Neuronal stem cell (in vitro differentiated cells): Measurements from ENCODE around the gene PLXDC1.

Experiments used
- DNase-seq: peaks from one replicate; pipeline ENCODE4 v3.0.0-alpha.2; 2013; ENCODE audit warnings: low spot score
- H2AFZ ChIP-seq: one replicate; pipeline ENCODE4 v1.6.1; 2013; ENCODE audit warnings: mild to moderate bottlenecking, low read length, inconsistent platforms
- H2AK5ac ChIP-seq: 2 replicates; pipeline ENCODE4 v1.6.1; 2013; ENCODE audit warnings: low read depth, mild to moderate bottlenecking, inconsistent platforms, low read length, moderate library complexity, mixed read lengths
- H2BK120ac ChIP-seq: 2 replicates; pipeline ENCODE4 v1.6.1; 2013; ENCODE audit warnings: low read depth, mild to moderate bottlenecking, inconsistent platforms, low read length, moderate library complexity, mixed read lengths
- H2BK12ac ChIP-seq: one replicate; pipeline ENCODE4 v1.6.1; 2013; ENCODE audit warnings: low read length, inconsistent platforms
- H2BK15ac ChIP-seq: 2 replicates; pipeline ENCODE4 v1.6.1; 2013; ENCODE audit warnings: mild to moderate bottlenecking, low read length, inconsistent platforms, mixed read lengths
- H2BK5ac ChIP-seq: one replicate; pipeline ENCODE4 v1.6.1; 2013; ENCODE audit warnings: inconsistent platforms, mild to moderate bottlenecking, low read length, moderate library complexity
- H3K14ac ChIP-seq: one replicate; pipeline ENCODE4 v1.6.1; 2013; ENCODE audit warnings: low read length, inconsistent platforms
- H3K18ac ChIP-seq: 2 replicates; pipeline ENCODE4 v1.6.1; 2013; ENCODE audit warnings: low read length, inconsistent platforms
- H3K23ac ChIP-seq: 2 replicates; pipeline ENCODE4 v1.6.1; 2013; ENCODE audit warnings: low read depth, mild to moderate bottlenecking, mixed read lengths, low read length, inconsistent platforms; ENCODE audit not compliant: poor library complexity
- H3K27ac ChIP-seq: replicated peaks from 3 replicates; pipeline ENCODE4 v1.5.1; 2013; ENCODE audit warnings: low read length, inconsistent platforms
- H3K27me3 ChIP-seq, 3 experiments: 2 replicates each; pipeline ENCODE4 v1.6.1; 2013; ENCODE audit warnings: low read length in 3 of 3, mild to moderate bottlenecking in 2 of 3, inconsistent platforms in 1 of 3, low read depth in 1 of 3, mixed read lengths in 1 of 3, moderate library complexity in 1 of 3; ENCODE audit not compliant: control insufficient read depth in 3 of 3, insufficient read depth in 3 of 3
- H3K36me3 ChIP-seq, 2 donors: replicated peaks in 1 of 2; 2 replicates each; pipeline ENCODE4 v1.6.1; 2013; ENCODE audit warnings: low read length in 2 of 2; ENCODE audit not compliant: control insufficient read depth in 2 of 2, insufficient read depth in 2 of 2
- H3K4ac ChIP-seq: 2 replicates; pipeline ENCODE4 v1.6.1; 2013; ENCODE audit warnings: inconsistent platforms, mild to moderate bottlenecking, low read length, moderate library complexity
- H3K4me1 ChIP-seq, 2 donors: 1 replicate in 1 of 2; 2 replicates in 1 of 2; pipeline ENCODE4 v1.6.1; 2013; ENCODE audit warnings: low read length in 2 of 2, low read depth in 1 of 2; ENCODE audit not compliant: control insufficient read depth in 2 of 2, insufficient read depth in 1 of 2
- H3K4me2 ChIP-seq: one replicate; pipeline ENCODE4 v1.6.1; 2013; ENCODE audit warnings: mild to moderate bottlenecking, low read length, inconsistent platforms; ENCODE audit not compliant: insufficient read depth, poor library complexity, severe bottlenecking
- H3K4me3 ChIP-seq, 2 donors: 2 replicates each; pipeline ENCODE4 v1.5.1; 2013; ENCODE audit warnings: low read length in 2 of 2, mild to moderate bottlenecking in 2 of 2, inconsistent platforms in 1 of 2, moderate library complexity in 1 of 2
- H3K79me1 ChIP-seq: one replicate; pipeline ENCODE4 v1.6.1; 2013; ENCODE audit warnings: low read depth, mild to moderate bottlenecking, inconsistent platforms, low read length, moderate library complexity
- H3K9ac ChIP-seq: one replicate; pipeline ENCODE4 v1.6.1; 2013; ENCODE audit warnings: mild to moderate bottlenecking, low read depth, low read length, inconsistent platforms; ENCODE audit not compliant: poor library complexity
- H3K9me3 ChIP-seq, 2 donors: replicated peaks in 1 of 2; 2 replicates each; pipeline versions ENCODE3 to v1.6.1; 2013; ENCODE audit warnings: low read length in 2 of 2, mild to moderate bottlenecking in 2 of 2, inconsistent platforms in 1 of 2, low read depth in 1 of 2, mixed read lengths in 1 of 2, moderate library complexity in 1 of 2; ENCODE audit not compliant: control insufficient read depth in 2 of 2, insufficient read depth in 1 of 2
- H4K8ac ChIP-seq: one replicate; pipeline ENCODE4 v1.6.1; 2013; ENCODE audit warnings: low read depth, mild to moderate bottlenecking, inconsistent platforms, low read length, moderate library complexity
- H4K91ac ChIP-seq: one replicate; pipeline ENCODE4 v1.6.1; 2013; ENCODE audit warnings: low read length, low read depth, mild to moderate bottlenecking, inconsistent platforms; ENCODE audit not compliant: poor library complexity
- WGBS, 2 donors: extraction: QIAGEN DNeasy Blood & Tissue Kit; methylation state at CpG; one replicate each; pipeline ENCODE4 v1.1.7; 2013; ENCODE audit warnings: missing lambda C conversion rate in 2 of 2, mixed read lengths in 1 of 2; ENCODE audit not compliant: insufficient read length in 2 of 2, insufficient replicate concordance in 1 of 2; ENCODE audit errors: extremely low coverage in 2 of 2; 5-methylcytosine and 5-hydroxymethylcytosine counted together

PLXDC1 gene

GRCh38 chr17:39108461-39109375, 42.7 kb downstream of the PLXDC1 start:
- Histone ChIP-seq H4K8ac (no peak overlapping the region), H3K4me3 (no peak overlapping the region), H3K23ac (no peak overlapping the region), H3K9me3 (no peaks in the 10 kb centered on the region), H3K4me2 (no peak overlapping the region), H3K14ac (no peak overlapping the region), H3K27ac (no peak overlapping the region), H2AFZ (no peak overlapping the region), H3K27me3 (peaks cover 0 to 43% (median 0%) of the 10 kb centered on the region in 3 experiments), H2AK5ac (peak overlapping the region; percentile 71), H3K4me1 (peaks cover 2 to 10% of the 10 kb centered on the region in 2 donors), H2BK5ac (no peak overlapping the region), H3K18ac (peak overlapping the region; percentile 16), H3K9ac (no peak overlapping the region), H4K91ac (peak overlapping the region; percentile 67), H2BK12ac (no peak overlapping the region), H3K4ac (no peak overlapping the region), H2BK15ac (no peak overlapping the region), H2BK120ac (no peak overlapping the region), H3K79me1 (peaks cover 1% of the 10 kb centered on the region), H3K36me3 (no peaks in the 10 kb centered on the region)
- WGBS, 2 donors = no CpG with 5 or more reads among the region's 23 CpGs
- DNase-seq = no peak

- WGBS, 2 donors = no CpG with 5 or more reads among the region's 8 CpGs
- Histone ChIP-seq H2BK15ac (no peak overlapping the region), H3K9ac (no peak overlapping the region), H3K36me3 (no peaks in the 10 kb centered on the region), H2AK5ac (no peak overlapping the region), H3K4me1 (peaks cover 2 to 10% of the 10 kb centered on the region in 2 donors), H3K4me3 (no peak overlapping the region), H3K18ac (peak overlapping the region; percentile 44), H3K9me3 (no peaks in the 10 kb centered on the region), H4K91ac (no peak overlapping the region), H2BK120ac (no peak overlapping the region), H3K4ac (no peak overlapping the region), H3K27ac (no peak overlapping the region), H3K14ac (no peak overlapping the region), H2BK12ac (no peak overlapping the region), H3K4me2 (no peak overlapping the region), H3K23ac (peak overlapping the region; percentile 26), H2AFZ (peak overlapping the region; percentile 45), H3K27me3 (peaks cover 0 to 43% (median 0%) of the 10 kb centered on the region in 3 experiments), H3K79me1 (peaks cover 1% of the 10 kb centered on the region), H4K8ac (no peak overlapping the region), H2BK5ac (no peak overlapping the region)
- DNase-seq = no peak
Observed at GRCh38 chr17:39107973-39108372, 43.5 kb downstream of the PLXDC1 start.

- peak overlapping the region; percentile 6 for H3K9ac ChIP-seq
- no peak overlapping the region for H2AFZ ChIP-seq
- no peak overlapping the region for H3K14ac ChIP-seq
- no peaks in the 10 kb centered on the region for H3K9me3 ChIP-seq
- H3K18ac ChIP-seq = no peak overlapping the region
- no peak overlapping the region for H3K4ac ChIP-seq
- H2BK15ac ChIP-seq = no peak overlapping the region
- no peak overlapping the region for H3K4me2 ChIP-seq
- no peak overlapping the region for H2BK12ac ChIP-seq
- H3K27ac ChIP-seq = no peak overlapping the region
- no peak overlapping the region for H3K4me3 ChIP-seq
- H3K23ac ChIP-seq = peak overlapping the region; percentile 3
- no peak overlapping the region for H2BK5ac ChIP-seq
- no CpG with 5 or more reads among the region's 7 CpGs for WGBS, 2 donors
- no peak overlapping the region for H4K91ac ChIP-seq
- no peak overlapping the region for H2BK120ac ChIP-seq
- no peak overlapping the region for H4K8ac ChIP-seq
- H3K4me1 ChIP-seq = peaks cover 2 to 10% of the 10 kb centered on the region in 2 donors
- no peak for DNase-seq
- H3K27me3 ChIP-seq = peaks cover 0 to 43% (median 0%) of the 10 kb centered on the region in 3 experiments
- H3K79me1 ChIP-seq = peaks cover 1% of the 10 kb centered on the region
- no peaks in the 10 kb centered on the region for H3K36me3 ChIP-seq
- H2AK5ac ChIP-seq = no peak overlapping the region
Observed at GRCh38 chr17:39107155-39107554, 44.3 kb downstream of the PLXDC1 start.

- Histone ChIP-seq H4K91ac (no peak overlapping the region), H2BK120ac (no peak overlapping the region), H3K4ac (no peak overlapping the region), H3K9ac (no peak overlapping the region), H3K4me1 (peaks cover 2 to 10% of the 10 kb centered on the region in 2 donors), H3K4me3 (no peak overlapping the region), H3K14ac (no peak overlapping the region), H2AFZ (no peak overlapping the region), H3K27ac (no peak overlapping the region), H3K27me3 (peaks cover 0 to 49% (median 0%) of the 10 kb centered on the region in 3 experiments), H3K79me1 (peaks cover 1% of the 10 kb centered on the region), H3K4me2 (no peak overlapping the region), H3K18ac (peak overlapping the region; percentile 37), H3K23ac (no peak overlapping the region), H2BK15ac (no peak overlapping the region), H2BK5ac (no peak overlapping the region), H3K9me3 (no peaks in the 10 kb centered on the region), H2BK12ac (no peak overlapping the region), H2AK5ac (peak overlapping the region; percentile 41), H3K36me3 (no peaks in the 10 kb centered on the region), H4K8ac (no peak overlapping the region)
- no peak for DNase-seq
- no CpG with 5 or more reads among the region's 9 CpGs for WGBS, 2 donors
Observed at GRCh38 chr17:39105705-39106104, 45.7 kb downstream of the PLXDC1 start.
